CD14-positive monocyte (primary cell): Measurements from ENCODE around the gene RNGTT. TPM values are rescaled to one million over a fixed set of nuclear protein-coding genes. Genes with fewer than 3 reads are reported as not detected.

Experiments used
- DNase-seq, 3 donors: peaks; one replicate each; pipeline ENCODE4 v3.0.0-alpha.2; 2011 to 2022
- H2AFZ ChIP-seq: 2 replicates; pipeline ENCODE4 v1.6.0; 2012; ENCODE audit warnings: mild to moderate bottlenecking, low read depth, low read length, inconsistent platforms; ENCODE audit not compliant: insufficient read depth, poor library complexity, severe bottlenecking
- H3K27ac ChIP-seq, 2 donors: 1 replicate in 1 of 2; 2 replicates in 1 of 2; pipeline ENCODE4 v1.5.1; 2012 to 2013; ENCODE audit warnings: low read length in 2 of 2, control low read depth in 1 of 2, inconsistent platforms in 1 of 2, low read depth in 1 of 2, mild to moderate bottlenecking in 1 of 2
- H3K27me3 ChIP-seq, 2 donors: one replicate each; pipeline versions ENCODE4 v1.6.0 to v1.6.1; 2011 to 2013; ENCODE audit warnings: low read length in 2 of 2; ENCODE audit not compliant: control insufficient read depth in 2 of 2, insufficient read depth in 2 of 2
- H3K36me3 ChIP-seq, 2 donors: replicated peaks in 1 of 2; 1 replicate in 1 of 2; 2 replicates in 1 of 2; pipeline versions ENCODE4 v1.5.1 to v1.6.1; 2012 to 2013; ENCODE audit warnings: low read length in 2 of 2, control low read depth in 1 of 2, inconsistent platforms in 1 of 2, mild to moderate bottlenecking in 1 of 2; ENCODE audit not compliant: insufficient read depth in 2 of 2, control insufficient read depth in 1 of 2
- H3K4me1 ChIP-seq, 2 donors: 1 replicate in 1 of 2; 2 replicates in 1 of 2; pipeline versions ENCODE4 v1.5.1 to v1.6.1; 2012 to 2013; ENCODE audit warnings: low read length in 2 of 2, control low read depth in 1 of 2, inconsistent platforms in 1 of 2, mild to moderate bottlenecking in 1 of 2, moderate library complexity in 1 of 2; ENCODE audit not compliant: insufficient read depth in 2 of 2, control insufficient read depth in 1 of 2
- H3K4me2 ChIP-seq: replicated peaks from 2 replicates; pipeline ENCODE3; 2012; ENCODE audit warnings: low read length, moderate library complexity, mild to moderate bottlenecking; ENCODE audit not compliant: poor library complexity, severe bottlenecking; ENCODE audit errors: extremely low read depth
- H3K4me3 ChIP-seq, 3 experiments: fragments of 200-600 bp in 1 of 3; sonication (generic) in 1 of 3; replicated peaks in 1 of 3; 1 replicate in 2 of 3; 2 replicates in 1 of 3; pipeline ENCODE4 v1.5.1; 2011 to 2013; ENCODE audit warnings: low read length in 3 of 3, mild to moderate bottlenecking in 3 of 3, control low read depth in 2 of 3, low read depth in 2 of 3, inconsistent platforms in 1 of 3, moderate library complexity in 1 of 3
- H3K79me2 ChIP-seq: 2 replicates; pipeline ENCODE4 v1.6.0; 2012; ENCODE audit warnings: mild to moderate bottlenecking, control low read depth, inconsistent platforms, low read length, moderate library complexity; ENCODE audit not compliant: insufficient read depth
- H3K9ac ChIP-seq: 2 replicates; pipeline ENCODE4 v1.6.0; 2017; ENCODE audit warnings: low read length, mild to moderate bottlenecking; ENCODE audit not compliant: insufficient read depth, poor library complexity, severe bottlenecking
- H3K9me3 ChIP-seq, 2 donors: replicated peaks in 1 of 2; 1 replicate in 1 of 2; 2 replicates in 1 of 2; pipeline versions ENCODE4 v1.5.1 to v1.6.1; 2012 to 2013; ENCODE audit warnings: low read length in 2 of 2, control low read depth in 1 of 2; ENCODE audit not compliant: control insufficient read depth in 1 of 2, insufficient read depth in 1 of 2
- H4K20me1 ChIP-seq: 2 replicates; pipeline ENCODE4 v1.6.0; 2012; ENCODE audit warnings: mild to moderate bottlenecking, low read length, control low read depth, moderate library complexity; ENCODE audit not compliant: insufficient read depth
- H3K27ac Mint-ChIP-seq, 7 donors: one replicate each; pipeline ENCODE4 v1.8.0; 2020; ENCODE audit warnings: mild to moderate bottlenecking in 7 of 7, mixed read lengths in 7 of 7, moderate library complexity in 6 of 7, inconsistent platforms in 2 of 7
- H3K27me3 Mint-ChIP-seq, 3 donors: one replicate each; pipeline ENCODE4 v1.8.0; 2021 to 2022; ENCODE audit warnings: low read depth in 3 of 3, mild to moderate bottlenecking in 3 of 3, mixed read lengths in 3 of 3, moderate library complexity in 3 of 3, inconsistent platforms in 1 of 3
- H3K36me3 Mint-ChIP-seq, 2 donors: one replicate each; pipeline ENCODE4 v1.8.0; 2020; ENCODE audit warnings: mixed read lengths in 2 of 2, inconsistent platforms in 1 of 2, mild to moderate bottlenecking in 1 of 2
- H3K4me1 Mint-ChIP-seq: one replicate; pipeline ENCODE4 v1.8.0; 2020; ENCODE audit warnings: mild to moderate bottlenecking, mixed read lengths
- H3K4me3 Mint-ChIP-seq, 2 donors: one replicate each; pipeline ENCODE4 v1.8.0; 2020; ENCODE audit warnings: mild to moderate bottlenecking in 2 of 2, mixed read lengths in 2 of 2, moderate library complexity in 1 of 2
- H3K9me3 Mint-ChIP-seq, 7 donors: one replicate each; pipeline ENCODE4 v1.8.0; 2020 to 2022; ENCODE audit warnings: mixed read lengths in 7 of 7, mild to moderate bottlenecking in 6 of 7, moderate library complexity in 6 of 7, inconsistent platforms in 2 of 7
- CTCF ChIP-seq: fragments of 200-600 bp; IDR thresholded peaks from one replicate; pipeline ENCODE4 v1.8.0; 2022; ENCODE audit warnings: antibody characterized with exemption, mild to moderate bottlenecking
- WGBS: methylation state at CpG from one replicate; pipeline ENCODE4 v1.1.5; 2013; ENCODE audit warnings: missing lambda C conversion rate; ENCODE audit not compliant: insufficient coverage; 5-methylcytosine and 5-hydroxymethylcytosine counted together
- intact Hi-C, 2 donors: fragments of 100-400 bp; cut with micrococcal nuclease; formaldehyde crosslinking; loops; one replicate each; pipeline versions ENCODE4 v1.15.0 to v1.15.1; 2023
- polyA plus RNA-seq, 3 donors: library from polyadenylated mRNA; depleted of rRNA in 1 of 3; unstranded in 2 of 3; stranded (reverse) in 1 of 3; fragments of 300-500 nt in 2 of 3; fragments of >200 nt in 1 of 3; fragmentation: Illumina TruSeq in 2 of 3; gene quantifications; 1 replicate in 2 of 3; 2 replicates in 1 of 3; pipeline ENCODE4 v1.2.3, GENCODE V29; 2012 to 2021

The RNGTT gene
- polyA plus RNA-seq, 3 donors, result 2.3 to 8.6 (median 5.8) TPM

DNA sequence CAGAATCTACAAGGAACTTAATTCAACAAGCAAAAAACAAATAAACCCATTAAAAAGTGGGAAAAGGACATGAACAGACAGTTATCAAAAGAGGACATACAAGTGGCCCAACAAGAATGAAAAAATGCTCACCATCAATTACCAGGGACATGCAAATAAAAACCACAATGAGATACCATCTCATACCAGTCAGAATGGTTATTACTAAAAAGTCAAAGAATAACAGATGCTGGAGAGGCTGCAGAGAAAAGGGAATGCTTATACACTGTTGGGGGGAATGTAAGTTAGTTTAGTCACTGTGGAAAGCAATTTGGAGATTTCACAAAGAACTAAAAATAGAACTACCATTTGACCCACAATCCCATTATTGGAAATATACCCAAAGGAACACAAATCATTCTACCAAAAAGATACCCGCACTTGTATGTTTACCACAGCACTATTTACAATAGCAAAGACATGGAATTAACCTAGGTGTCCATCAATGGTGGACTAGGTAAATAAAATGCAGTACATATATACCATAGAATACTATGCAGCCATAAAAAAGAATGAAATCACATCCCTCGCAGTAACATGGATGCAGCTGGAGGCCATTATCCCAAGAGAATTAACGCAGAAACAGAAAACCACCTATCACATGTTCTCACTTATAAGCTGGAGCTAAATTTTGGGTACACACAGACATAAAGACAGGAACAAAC is 48.4 kb downstream of the RNGTT start:
- Mint-ChIP-seq H3K4me1 (peaks cover 9% of the 10 kb centered on the region), H3K36me3 (peaks cover 15% of the 10 kb centered on the region in 2 donors), H3K27me3 (no peaks in the 10 kb centered on the region), H3K9me3 (peaks cover 0 to 5% (median 0%) of the 10 kb centered on the region in 7 donors), H3K4me3 (no peak overlapping the region), H3K27ac (no peak overlapping the region)
- no peak overlapping the region for H3K27ac ChIP-seq
- H4K20me1 ChIP-seq, result no peaks in the 10 kb centered on the region
- H3K27me3 ChIP-seq, result no peaks in the 10 kb centered on the region
- no peak overlapping the region for H3K4me2 ChIP-seq
- no peaks in the 10 kb centered on the region for H3K36me3 ChIP-seq
- H3K4me1 ChIP-seq, result no peaks in the 10 kb centered on the region
- no peak overlapping the region for H3K9ac ChIP-seq
- no peaks in the 10 kb centered on the region for H3K9me3 ChIP-seq
- intact Hi-C loops, result loop anchor here in 1 of 2 donors (2.0 kb wide), 1 partner anchor 48 kb away; the partner anchor contains the start of gene RNGTT
- no peak overlapping the region for H2AFZ ChIP-seq
- WGBS, result no CpG with 5 or more reads among the region's 3 CpGs
- DNase-seq, result no peak
- H3K79me2 ChIP-seq, result peaks cover 8% of the 10 kb centered on the region
- H3K4me3 ChIP-seq, result no peak overlapping the region
- TF ChIP-seq CTCF, result no peak

DNA sequence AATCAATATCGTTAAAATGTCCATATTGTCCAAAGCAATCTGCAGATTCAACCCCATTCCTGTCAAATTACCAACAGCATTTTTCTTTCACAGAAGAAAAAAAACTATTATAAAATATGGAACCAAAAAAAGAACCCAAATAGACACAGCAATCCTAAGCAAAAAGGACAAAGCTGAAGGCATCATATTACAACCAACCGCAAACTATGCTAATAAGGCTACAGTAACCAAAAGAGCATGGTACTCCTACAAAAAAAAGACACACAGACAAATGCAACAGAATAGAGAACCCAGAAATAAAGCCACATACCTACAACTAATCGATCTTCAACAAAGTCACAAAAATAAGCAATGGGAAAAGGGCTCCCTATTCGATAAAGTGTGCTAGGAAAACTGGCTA is 49.2 kb downstream of the RNGTT start:
- intact Hi-C loops, result loop anchor here in 1 of 2 donors (2.0 kb wide), 1 partner anchor 49 kb away; the partner anchor contains the start of gene RNGTT
- H3K27ac Mint-ChIP-seq, result no peak overlapping the region

More for the DNA sequence above, 49.2 kb downstream of the RNGTT start:
- Mint-ChIP-seq H3K4me1 (peaks cover 12% of the 10 kb centered on the region), H3K27me3 (no peaks in the 10 kb centered on the region), H3K36me3 (peaks cover 15 to 17% of the 10 kb centered on the region in 2 donors), H3K9me3 (peaks cover 0 to 5% (median 0%) of the 10 kb centered on the region in 7 donors), H3K4me3 (no peak overlapping the region)
- no peak for TF ChIP-seq CTCF
- Histone ChIP-seq H3K4me2 (no peak overlapping the region), H3K36me3 (no peaks in the 10 kb centered on the region), H3K9ac (no peak overlapping the region), H3K4me1 (peaks cover 3 to 4% of the 10 kb centered on the region in 2 donors), H3K27me3 (no peaks in the 10 kb centered on the region), H3K79me2 (peaks cover 10% of the 10 kb centered on the region), H3K27ac (no peak overlapping the region), H3K9me3 (no peaks in the 10 kb centered on the region), H2AFZ (no peak overlapping the region), H3K4me3 (no peak overlapping the region), H4K20me1 (no peaks in the 10 kb centered on the region)
- no peak for DNase-seq
- WGBS, result 100% methylated on average over 1 of the region's 4 CpGs
